Activated CD8-positive, alpha-beta memory T cell treated with anti-CD3 and anti-CD28 coated beads, Interleukin-2, amount 50 U/mL, for 1 hour (primary cell): ENCODE measurements around the gene HAUS3.
"Not testable (repeated sequence)": the region's sequence is repeated elsewhere in the genome, so short reads cannot be mapped to it uniquely, and the experiment has no call there.

Source experiments
- DNase-seq: peaks from one replicate; pipeline ENCODE4 v3.0.0-alpha.2; 2020; ENCODE audit errors: extremely low read depth

The HAUS3 gene

DNA sequence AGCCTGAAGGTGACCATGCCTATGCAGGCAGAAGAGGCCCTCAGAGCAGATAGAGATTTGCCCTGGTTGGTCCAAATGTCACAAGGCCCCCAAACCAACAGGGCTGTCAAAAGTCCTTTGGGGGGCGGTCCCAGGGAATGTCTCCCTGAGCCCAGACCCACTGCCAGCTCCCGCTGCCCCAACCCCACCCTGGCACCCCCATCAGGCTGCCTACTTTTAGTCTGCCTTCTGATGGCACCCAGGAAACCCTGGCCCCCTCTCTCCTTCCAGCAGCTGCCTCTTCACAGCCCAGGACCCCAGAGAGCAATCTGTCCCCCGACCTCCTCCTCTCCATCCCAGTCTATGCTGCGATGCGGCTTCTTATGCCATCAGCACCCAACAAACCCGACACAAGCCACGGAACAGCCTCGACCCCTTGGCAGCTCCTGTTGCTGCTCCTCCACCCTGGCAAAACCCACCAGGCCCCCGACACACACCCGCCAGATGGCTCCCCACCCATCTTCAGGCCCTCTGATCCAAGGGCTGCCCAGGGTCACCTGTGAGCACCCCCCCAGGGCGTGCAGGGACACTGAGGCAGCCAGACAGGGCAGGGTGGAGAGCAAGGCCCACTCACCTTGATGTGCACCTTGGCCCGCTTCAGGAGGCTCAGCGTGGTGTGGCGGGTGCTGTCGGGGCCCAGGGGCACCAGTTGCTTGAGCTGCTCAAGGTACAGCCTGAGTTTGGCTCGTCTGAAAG, 10.0 kb upstream of the HAUS3 start:
- no peak for DNase-seq

GRCh38 chr4:2251073-2251794, 9.3 kb upstream of the HAUS3 start:
- no peak for DNase-seq

DNA sequence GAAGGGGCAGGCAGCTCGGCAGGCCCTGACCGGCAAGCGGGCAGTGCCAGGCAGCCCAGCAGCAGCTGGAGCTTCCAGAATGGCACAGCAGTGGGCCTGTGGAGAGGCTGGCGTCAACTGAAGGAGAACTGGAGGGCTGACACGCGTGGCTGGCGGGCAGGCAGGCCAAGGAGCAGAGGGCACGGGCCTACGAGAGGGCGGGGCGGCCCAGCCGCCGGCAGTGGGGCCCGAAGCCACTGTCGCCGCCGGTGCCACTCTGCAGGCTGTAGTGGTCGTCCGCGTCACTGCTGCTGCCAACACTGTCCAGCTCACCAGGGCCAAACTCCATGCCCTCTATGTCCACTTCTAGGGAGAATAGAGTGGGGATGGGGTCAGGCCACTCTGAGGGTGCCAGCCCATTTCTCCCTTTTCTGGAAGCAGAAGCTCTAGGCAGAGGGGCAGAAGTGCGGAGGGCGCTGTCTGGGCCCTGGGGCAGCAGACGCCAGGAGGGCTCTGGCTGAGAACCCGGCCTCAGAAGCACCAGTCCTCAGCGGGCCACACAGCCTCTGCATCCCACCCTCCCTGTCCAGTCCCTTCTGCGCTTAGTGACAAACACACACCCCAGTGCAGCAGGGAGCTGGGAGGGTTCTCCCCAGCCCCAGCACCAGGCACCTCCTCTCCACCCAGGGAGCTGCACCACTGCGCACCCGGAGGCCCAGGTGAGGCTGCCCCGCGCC, 8.6 kb upstream of the HAUS3 start:
- no peak for DNase-seq

- no peak for DNase-seq
Measured at GRCh38 chr4:2249526-2250356, 7.8 kb upstream of the HAUS3 start.

- no peak for DNase-seq
Measured at GRCh38 chr4:2248821-2249261, 6.9 kb upstream of the HAUS3 start.

- no peak for DNase-seq
Measured at GRCh38 chr4:2248044-2248780, 6.3 kb upstream of the HAUS3 start.

DNA sequence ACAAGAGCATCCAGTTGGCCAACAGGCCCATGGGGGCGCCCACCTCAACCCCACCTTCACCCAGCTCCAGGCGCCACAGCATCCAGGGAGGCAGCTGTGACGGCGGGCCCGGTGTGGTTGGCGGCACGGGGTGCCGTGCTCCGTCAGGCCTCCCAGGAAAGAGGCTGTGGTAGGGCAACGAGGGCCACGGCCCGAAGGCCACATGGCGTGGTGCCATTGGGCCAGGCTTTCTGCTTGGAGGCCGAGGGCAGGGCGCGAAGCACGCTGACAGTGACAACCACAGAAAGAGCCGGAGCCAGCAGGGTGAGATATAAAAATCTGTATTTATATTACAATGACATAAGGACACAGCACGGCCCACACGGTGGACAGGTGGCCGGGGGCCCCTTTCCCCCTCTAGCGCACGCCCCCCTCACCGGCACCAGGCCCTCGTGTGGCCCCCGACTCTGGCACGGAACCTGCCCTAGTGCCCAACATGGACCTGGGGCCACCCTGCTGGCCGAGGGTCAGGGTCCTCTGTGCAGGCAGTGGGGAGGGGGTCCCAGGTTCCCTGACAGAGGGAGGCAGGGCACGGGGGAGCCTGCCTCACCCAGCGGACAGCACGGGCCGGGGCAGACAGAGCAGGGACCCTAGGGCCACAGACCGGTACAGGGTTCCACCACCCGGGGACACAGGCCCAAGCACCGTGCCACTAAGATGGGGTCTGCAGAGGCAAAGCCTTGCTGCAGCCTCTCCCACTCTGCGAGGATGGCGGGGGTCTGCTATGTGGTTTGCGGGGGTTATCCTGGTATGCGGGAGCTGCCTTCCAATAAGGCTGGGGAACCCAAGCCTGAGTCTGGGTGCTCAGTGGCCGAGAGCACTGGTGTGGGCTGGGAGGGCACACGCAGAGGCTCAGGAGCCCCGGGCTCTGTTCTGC, 5.5 kb upstream of the HAUS3 start:
- DNase-seq = no peak

- no peak for DNase-seq
Measured at GRCh38 chr4:2246384-2247127, 4.6 kb upstream of the HAUS3 start.

DNA sequence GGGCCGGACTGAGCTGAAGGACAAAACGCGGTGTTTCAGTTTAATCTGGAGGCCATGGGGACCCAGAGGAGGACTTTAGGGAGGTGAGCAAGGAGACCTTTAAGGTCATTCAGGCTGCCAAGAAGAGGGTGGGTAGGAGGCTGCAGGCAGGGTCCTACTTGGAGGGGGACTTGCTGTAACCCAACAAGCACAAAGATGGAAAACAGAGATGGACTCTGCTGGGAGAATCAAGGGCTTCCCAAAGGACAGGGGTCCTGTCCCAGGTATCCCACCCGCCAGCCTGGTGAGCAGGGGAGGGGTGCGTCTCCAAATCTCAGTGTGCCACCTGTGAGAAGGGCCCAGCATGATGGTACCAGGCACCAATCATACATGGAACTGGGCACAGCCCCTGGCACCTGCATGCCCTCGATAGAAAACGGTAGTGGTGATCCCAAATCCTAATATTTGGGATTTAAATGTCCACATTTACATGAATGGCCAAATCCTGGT, 3.9 kb upstream of the HAUS3 start:
- DNase-seq = no peak

DNA sequence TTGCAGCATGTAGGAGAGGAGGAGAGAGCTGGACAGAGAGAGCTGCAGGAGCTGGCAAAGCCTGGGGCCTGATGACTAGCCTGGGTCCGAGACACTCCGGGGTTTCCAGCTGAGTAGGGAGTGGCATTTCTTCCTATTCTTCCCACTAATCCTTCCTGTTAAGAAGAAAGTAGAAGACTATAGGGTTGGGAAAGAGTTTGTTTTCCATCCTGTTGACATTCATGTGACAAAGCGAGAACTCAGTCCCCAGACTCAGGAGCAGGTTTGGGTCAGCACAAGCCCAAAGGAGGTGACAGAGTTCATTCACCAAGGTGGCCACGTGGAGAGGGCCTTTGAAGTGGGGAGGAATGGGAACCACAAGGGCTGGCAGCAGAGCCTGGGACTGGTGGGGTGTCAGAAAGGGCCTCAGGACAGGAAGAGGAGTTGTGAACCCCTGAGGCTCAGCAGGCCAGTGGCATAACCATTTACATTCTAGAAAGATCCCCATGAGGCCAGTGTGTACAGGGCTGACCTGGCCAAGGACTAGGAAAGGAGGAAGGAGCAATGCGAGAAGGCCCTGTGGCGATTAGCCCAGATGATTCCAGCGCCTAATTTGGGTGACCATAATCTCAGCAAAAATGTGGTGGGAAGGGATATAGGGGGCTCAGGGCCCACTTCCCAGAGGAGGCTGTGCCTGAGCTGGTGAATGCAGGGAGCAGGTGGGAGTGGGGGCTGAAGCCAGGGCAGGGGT, 3.3 kb upstream of the HAUS3 start:
- DNase-seq = no peak

DNA sequence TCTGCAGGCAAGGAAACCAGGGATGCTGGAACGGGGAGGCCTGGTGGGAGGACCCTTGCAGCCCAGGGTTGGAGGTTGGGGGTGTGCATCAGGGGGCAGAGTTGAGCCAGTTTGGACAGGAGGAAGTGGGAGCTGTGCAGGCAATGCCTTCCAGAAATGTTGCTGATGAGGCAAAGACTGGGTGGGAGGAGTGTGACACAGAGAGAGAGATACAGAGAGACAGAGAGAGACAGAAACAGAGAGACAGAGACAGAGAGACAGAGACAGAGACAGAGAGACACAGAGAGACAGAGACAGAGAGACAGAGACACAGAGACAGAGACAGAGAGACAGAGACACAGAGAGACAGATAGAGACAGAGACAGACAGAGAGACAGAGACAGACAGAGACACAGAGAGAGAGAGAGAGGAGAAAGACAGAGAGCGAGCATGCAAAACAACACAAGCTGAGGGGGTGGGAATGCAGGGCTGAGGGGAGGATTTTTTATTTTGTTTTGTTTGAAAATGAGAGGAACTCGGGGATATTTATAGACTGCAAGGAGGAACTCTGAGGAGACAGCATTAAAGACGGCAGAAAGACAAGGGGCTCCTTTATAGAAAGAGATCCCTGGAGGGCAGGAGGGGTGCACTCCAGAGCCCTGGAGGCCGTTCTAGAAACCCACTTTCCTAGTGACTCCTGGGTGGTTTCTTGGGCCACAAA, 1.9 kb upstream of the HAUS3 start:
- DNase-seq = no peak

GRCh38 chr4:2241003-2241402, 918 bp downstream of the HAUS3 start:
- DNase-seq = no peak

- DNase-seq = no peak
Measured at GRCh38 chr4:2236944-2237666, 4.8 kb downstream of the HAUS3 start.

DNA sequence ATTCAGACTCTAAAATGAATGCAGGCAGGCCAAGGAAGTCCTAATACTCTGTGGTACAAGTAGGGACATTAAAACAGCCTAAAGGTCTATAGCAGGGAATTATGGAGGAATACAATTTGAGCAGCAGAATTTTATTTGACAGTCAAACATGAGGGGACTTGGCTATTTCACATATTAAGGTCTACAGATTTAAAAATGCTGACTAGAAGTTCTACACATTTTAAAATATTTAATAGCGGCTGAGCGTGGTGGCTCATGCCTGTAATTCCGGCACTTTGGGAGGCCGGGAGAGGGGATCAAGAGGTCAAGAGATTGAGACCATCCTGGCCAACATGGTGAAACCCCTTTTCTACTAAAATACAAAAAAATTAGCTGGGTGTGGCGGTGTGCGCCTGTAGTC, 10.8 kb downstream of the HAUS3 start:
- DNase-seq = no peak

- DNase-seq = no peak
Measured at GRCh38 chr4:2226261-2226660, 15.7 kb downstream of the HAUS3 start.

GRCh38 chr4:2222838-2223237, 19.1 kb downstream of the HAUS3 start:
- no peak for DNase-seq

GRCh38 chr4:2221378-2221777, 20.5 kb downstream of the HAUS3 start:
- DNase-seq = not testable (repeated sequence)
